Measurements from ENCODE around the gene MAD2L2.

DNA sequence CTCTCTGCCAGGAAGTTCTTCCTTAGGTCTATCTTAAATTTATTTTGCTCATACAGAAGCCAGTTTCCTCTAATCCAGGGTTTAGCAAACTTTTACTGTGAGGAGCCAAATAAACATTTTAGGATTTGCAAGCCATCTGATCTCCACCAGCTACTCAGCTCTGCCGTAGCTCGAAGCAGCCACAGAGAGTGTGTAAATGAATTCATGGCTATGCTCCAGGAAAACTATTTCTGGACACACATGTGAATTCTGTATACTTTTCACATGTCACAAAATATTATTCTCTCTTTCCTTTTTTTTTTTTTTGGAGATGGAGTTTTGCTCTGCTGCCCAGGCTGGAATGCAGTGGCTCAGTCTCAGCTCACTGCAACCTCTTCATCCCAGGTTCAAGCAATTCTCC, 41.6 kb upstream of the MAD2L2 start:
- TF ChIP-seq, protein P1, sequence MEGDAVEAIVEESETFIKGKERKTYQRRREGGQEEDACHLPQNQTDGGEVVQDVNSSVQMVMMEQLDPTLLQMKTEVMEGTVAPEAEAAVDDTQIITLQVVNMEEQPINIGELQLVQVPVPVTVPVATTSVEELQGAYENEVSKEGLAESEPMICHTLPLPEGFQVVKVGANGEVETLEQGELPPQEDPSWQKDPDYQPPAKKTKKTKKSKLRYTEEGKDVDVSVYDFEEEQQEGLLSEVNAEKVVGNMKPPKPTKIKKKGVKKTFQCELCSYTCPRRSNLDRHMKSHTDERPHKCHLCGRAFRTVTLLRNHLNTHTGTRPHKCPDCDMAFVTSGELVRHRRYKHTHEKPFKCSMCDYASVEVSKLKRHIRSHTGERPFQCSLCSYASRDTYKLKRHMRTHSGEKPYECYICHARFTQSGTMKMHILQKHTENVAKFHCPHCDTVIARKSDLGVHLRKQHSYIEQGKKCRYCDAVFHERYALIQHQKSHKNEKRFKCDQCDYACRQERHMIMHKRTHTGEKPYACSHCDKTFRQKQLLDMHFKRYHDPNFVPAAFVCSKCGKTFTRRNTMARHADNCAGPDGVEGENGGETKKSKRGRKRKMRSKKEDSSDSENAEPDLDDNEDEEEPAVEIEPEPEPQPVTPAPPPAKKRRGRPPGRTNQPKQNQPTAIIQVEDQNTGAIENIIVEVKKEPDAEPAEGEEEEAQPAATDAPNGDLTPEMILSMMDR (IDR thresholded peaks at IDR 0.05), result no peak
- no peak for TF ChIP-seq POLR2A (IDR thresholded peaks at IDR 0.05)
